GM12872 (cell line): ENCODE data around the gene KREMEN1.

ENCODE experiments used
- CTCF ChIP-seq: IDR thresholded peaks from 3 replicates; pipeline ENCODE4 v1.5.1; 2011; ENCODE audit warnings: low read depth, mild to moderate bottlenecking, low read length, moderate library complexity; ENCODE audit not compliant: insufficient read depth

Gene KREMEN1

DNA sequence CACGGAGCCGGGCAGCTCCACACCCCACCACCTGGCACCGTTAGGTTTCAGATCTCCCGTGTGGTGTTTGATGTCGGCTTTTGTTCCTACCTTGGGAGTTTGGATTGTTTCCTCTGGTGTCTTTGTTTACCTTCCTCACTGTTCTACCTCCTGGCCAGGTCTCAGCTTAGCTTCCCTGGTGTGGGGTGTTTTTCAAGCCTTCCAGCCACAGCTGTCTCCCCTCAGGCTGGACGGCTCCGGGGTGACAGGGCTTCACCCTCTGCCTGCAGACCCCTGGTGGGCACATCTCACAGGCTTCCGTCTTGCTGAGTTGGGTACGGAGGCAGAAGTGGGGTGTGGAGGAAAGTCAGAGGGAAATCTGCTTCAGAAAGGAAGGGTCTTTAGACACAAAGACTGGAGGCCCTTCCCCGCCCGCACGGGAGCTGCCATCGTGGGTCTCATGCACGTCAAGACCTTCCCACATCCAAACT, 73.3 kb downstream of the KREMEN1 start:
- no peak for TF ChIP-seq CTCF

DNA sequence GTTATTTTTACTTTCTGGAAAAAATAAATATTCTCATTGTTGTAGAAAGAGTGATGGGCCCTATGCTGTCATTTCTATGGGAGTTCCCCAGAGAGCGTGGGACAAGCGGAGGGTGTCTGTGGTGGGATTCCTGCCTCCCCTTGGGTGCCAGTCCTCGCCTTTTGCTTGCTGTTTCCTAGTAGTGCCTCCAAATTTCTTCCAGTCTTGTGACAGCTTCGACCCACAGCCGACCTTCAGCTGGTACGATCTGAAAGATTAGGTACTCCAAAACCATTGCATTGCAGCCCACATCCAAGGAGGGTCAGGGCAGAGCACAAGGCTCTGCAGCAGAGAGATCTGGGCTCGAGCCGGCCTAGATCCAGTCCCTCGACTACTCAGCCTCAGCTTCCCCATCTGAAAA, 73.9 kb downstream of the KREMEN1 start:
- TF ChIP-seq CTCF: no peak

DNA sequence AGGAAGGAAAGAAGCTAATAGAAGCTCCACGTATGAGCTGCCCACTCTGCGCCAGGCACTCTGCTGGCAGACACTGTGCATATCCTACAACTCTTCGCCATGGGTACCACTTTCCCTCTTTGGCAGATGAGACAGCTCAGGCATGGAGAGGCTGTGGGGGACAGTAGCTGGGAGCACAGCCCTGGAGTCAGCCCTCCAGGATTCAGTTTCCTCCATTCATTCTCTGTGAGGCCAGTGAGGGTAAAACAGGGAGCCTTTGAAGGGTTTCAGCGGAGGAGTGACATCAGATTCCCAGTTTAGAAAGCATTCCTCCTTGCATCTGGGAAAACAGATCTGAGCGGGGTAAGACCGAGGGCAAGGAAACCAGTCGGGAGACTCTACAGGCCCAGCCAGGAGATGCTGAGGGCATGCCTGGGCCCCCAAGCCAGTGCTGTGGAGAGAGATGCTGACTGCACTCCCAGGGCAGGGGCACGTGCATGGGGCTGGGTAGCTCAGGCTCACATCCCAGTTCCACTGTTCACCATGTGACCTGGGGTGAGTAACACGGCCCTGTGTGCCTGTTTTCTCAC, 74.6 kb downstream of the KREMEN1 start:
- no peak for TF ChIP-seq CTCF

DNA sequence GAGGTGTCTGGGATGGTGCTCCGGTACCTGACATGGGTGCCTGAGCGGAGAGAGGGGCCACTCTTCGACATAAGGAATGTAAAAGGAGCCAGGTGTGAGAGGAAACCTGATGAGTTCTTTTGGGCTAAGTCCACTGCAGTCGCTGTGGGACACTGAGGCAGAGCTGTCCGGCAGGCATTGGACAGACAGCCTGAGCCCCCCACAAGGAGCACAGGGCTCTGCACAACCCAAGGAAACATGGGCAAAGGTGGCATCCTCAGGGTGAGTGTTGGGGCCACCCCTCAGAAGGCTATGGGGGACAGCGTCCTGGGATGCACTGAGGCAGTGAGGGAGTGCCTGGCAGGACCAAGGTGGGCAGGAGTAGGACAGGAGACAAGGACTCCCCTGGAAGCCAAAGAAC, 75.2 kb downstream of the KREMEN1 start:
- no peak for TF ChIP-seq CTCF

- no peak for TF ChIP-seq CTCF
These were observed 76.0 kb downstream of the KREMEN1 start for GRCh38 chr22:29148826-29149225.

DNA sequence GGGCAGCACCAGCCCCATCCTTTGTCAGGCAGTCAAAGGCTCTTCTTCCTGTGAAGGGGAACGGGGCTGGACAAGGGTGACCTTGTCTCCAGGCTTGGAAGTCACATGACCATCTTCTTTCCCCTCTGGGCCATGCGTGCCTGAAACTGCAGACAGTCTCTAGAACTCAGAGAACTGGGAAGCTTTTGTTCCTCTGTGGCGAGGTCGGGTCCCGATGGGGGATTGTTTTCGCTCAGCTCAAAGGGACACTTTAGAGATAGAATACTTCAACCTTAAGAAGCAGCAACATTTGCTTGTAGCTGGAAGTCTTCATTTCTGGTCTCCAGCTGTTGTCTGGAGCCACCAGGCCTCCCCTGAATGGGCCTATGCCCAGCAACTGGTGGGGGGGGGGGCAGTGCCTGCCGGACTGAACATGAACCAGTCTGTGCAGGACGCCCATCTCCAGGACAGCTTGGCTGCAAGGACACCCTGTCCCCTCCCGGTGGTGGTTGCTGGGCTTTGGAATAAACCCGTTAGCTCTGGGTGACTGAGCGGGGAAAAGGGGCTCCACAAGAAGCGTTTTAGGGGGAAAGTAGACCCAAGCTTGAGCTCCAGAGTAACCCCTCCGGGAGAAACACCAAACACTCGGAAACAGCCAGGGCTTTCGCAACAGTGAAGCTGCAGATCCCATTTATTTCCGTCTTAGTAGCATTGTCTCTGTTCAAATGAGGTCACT, 77.2 kb downstream of the KREMEN1 start:
- no peak for TF ChIP-seq CTCF

DNA sequence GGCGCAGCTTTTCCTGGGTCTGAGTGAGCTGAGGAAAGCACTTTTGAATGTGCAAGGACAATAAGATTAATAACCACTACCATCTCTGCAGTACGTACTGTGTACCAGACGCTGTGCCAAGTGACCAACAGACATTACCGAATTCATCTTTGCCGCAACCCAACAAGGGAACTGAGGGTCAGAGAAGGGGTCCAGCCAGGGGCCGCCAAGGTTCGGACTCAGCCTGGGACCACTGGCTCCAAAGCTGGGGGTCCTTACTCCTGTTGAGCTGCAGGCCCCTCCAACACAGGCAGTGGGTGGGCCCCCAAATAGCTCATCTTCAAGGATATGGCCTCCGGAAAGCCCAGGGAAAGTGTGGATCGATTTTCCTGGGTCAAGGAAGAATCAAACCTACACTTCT, 77.9 kb downstream of the KREMEN1 start:
- no peak for TF ChIP-seq CTCF
